ENCODE data around the gene NNMT. TPM values are rescaled to one million over a fixed set of nuclear protein-coding genes. Genes with fewer than 3 reads are reported as not detected.

NNMT gene
- polyA plus RNA-seq, 1 donor from 2014 or later: not detected

GRCh38 chr11:114260483-114260882 is 35.7 kb upstream of the NNMT start:
- TF ChIP-seq RAD21 (conservative IDR thresholded peaks at IDR 0.05) (no peak), POLR2AphosphoS5 (IDR thresholded peaks at IDR 0.05) (no peak), EP300 (conservative IDR thresholded peaks at IDR 0.05; ENCODE audit: poor library complexity, severe bottlenecking) (no peak), MXI1 (conservative IDR thresholded peaks at IDR 0.05; ENCODE audit: poor library complexity, severe bottlenecking) (no peak), SMC3 (conservative IDR thresholded peaks at IDR 0.05; ENCODE audit: poor library complexity) (no peak), EZH2 (IDR thresholded peaks at IDR 0.05; ENCODE audit: borderline replicate concordance, insufficient read depth, low read length, poor library complexity, severe bottlenecking) (no peak), TAF1 (IDR thresholded peaks at IDR 0.05; ENCODE audit: low read depth) (no peak), REST (IDR thresholded peaks at IDR 0.05; ENCODE audit: borderline replicate concordance) (no peak)
- TF ChIP-seq, protein P1, sequence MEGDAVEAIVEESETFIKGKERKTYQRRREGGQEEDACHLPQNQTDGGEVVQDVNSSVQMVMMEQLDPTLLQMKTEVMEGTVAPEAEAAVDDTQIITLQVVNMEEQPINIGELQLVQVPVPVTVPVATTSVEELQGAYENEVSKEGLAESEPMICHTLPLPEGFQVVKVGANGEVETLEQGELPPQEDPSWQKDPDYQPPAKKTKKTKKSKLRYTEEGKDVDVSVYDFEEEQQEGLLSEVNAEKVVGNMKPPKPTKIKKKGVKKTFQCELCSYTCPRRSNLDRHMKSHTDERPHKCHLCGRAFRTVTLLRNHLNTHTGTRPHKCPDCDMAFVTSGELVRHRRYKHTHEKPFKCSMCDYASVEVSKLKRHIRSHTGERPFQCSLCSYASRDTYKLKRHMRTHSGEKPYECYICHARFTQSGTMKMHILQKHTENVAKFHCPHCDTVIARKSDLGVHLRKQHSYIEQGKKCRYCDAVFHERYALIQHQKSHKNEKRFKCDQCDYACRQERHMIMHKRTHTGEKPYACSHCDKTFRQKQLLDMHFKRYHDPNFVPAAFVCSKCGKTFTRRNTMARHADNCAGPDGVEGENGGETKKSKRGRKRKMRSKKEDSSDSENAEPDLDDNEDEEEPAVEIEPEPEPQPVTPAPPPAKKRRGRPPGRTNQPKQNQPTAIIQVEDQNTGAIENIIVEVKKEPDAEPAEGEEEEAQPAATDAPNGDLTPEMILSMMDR (IDR thresholded peaks at IDR 0.05; ENCODE audit: poor library complexity, severe bottlenecking): no peak
- no peaks in the 10 kb centered on the region for H3K79me2 ChIP-seq (replicated peaks; ENCODE audit: insufficient read depth, low read length)
- no peaks in the 10 kb centered on the region for H3K27me3 ChIP-seq (ENCODE audit: insufficient read depth, low read depth, low read length)
- H3K27ac ChIP-seq (ENCODE audit: low read length): no peak overlapping the region
- no peaks in the 10 kb centered on the region for H3F3A ChIP-seq (ENCODE audit: insufficient read depth, low read length, poor library complexity, severe bottlenecking)
- H3K9me3 ChIP-seq (ENCODE audit: low read length): no peaks in the 10 kb centered on the region
- H3K9ac ChIP-seq (ENCODE audit: low read length): no peak overlapping the region
- no peak overlapping the region for H3K4me2 ChIP-seq (ENCODE audit: low read length)
- H4K20me1 ChIP-seq (ENCODE audit: insufficient read depth): no peaks in the 10 kb centered on the region
- no peaks in the 10 kb centered on the region for H3K9me2 ChIP-seq (ENCODE audit: insufficient read depth, low read length)
- H3K36me3 ChIP-seq (ENCODE audit: insufficient read depth, low read length): no peaks in the 10 kb centered on the region
- H3K4me3 ChIP-seq (ENCODE audit: low read length): no peak overlapping the region
- no peak overlapping the region for H2AFZ ChIP-seq (ENCODE audit: low read depth, low read length)

DNA sequence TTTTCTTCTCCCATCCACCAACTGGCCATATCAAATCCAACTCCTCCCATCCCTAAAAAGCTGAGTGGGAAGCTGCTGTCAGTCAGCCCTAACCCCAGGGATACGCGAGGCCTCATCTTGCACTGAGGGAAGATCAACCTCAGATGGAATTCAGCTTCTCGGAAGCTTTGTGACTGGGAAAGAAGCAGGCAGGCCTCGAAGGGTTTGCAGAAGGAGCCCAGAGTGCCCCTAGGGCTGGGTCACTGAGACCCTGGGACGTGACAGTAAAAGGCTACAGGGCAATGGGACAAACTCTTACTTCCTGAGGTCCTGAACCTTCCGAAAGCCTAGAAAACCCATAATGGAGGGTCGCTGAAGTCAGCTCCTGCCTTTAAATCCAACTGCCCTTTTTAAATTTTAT is 34.4 kb upstream of the NNMT start:
- Histone ChIP-seq H2AFZ (ENCODE audit: low read depth, low read length) (no peak overlapping the region), H3K27ac (ENCODE audit: low read length) (no peak overlapping the region), H3K9me3 (ENCODE audit: low read length) (no peaks in the 10 kb centered on the region), H3K36me3 (ENCODE audit: insufficient read depth, low read length) (no peaks in the 10 kb centered on the region), H3K27me3 (ENCODE audit: insufficient read depth, low read depth, low read length) (no peaks in the 10 kb centered on the region), H3K9ac (ENCODE audit: low read length) (no peak overlapping the region), H3K79me2 (replicated peaks; ENCODE audit: insufficient read depth, low read length) (no peaks in the 10 kb centered on the region), H3K9me2 (ENCODE audit: insufficient read depth, low read length) (no peaks in the 10 kb centered on the region), H4K20me1 (ENCODE audit: insufficient read depth) (no peaks in the 10 kb centered on the region), H3F3A (ENCODE audit: insufficient read depth, low read length, poor library complexity, severe bottlenecking) (no peaks in the 10 kb centered on the region), H3K4me2 (ENCODE audit: low read length) (no peak overlapping the region), H3K4me3 (ENCODE audit: low read length) (no peak overlapping the region)
- TF ChIP-seq, protein P1 (IDR thresholded peaks at IDR 0.05; ENCODE audit: poor library complexity, severe bottlenecking): no peak
- TF ChIP-seq TAF1 (IDR thresholded peaks at IDR 0.05; ENCODE audit: low read depth): no peak
- TF ChIP-seq EZH2 (IDR thresholded peaks at IDR 0.05; ENCODE audit: borderline replicate concordance, insufficient read depth, low read length, poor library complexity, severe bottlenecking): no peak
- no peak for TF ChIP-seq SMC3 (conservative IDR thresholded peaks at IDR 0.05; ENCODE audit: poor library complexity)
- TF ChIP-seq MXI1 (conservative IDR thresholded peaks at IDR 0.05; ENCODE audit: poor library complexity, severe bottlenecking): no peak
- no peak for TF ChIP-seq EP300 (conservative IDR thresholded peaks at IDR 0.05; ENCODE audit: poor library complexity, severe bottlenecking)
- no peak for TF ChIP-seq POLR2AphosphoS5 (IDR thresholded peaks at IDR 0.05)
- no peak for TF ChIP-seq RAD21 (conservative IDR thresholded peaks at IDR 0.05)
- no peak for TF ChIP-seq REST (IDR thresholded peaks at IDR 0.05; ENCODE audit: borderline replicate concordance)
